NCI-H1694 treated with DMSO at 0.1 percent for 48 hours (cell line): ENCODE measurements around the gene DHX36.

ENCODE experiments used
- DNase-seq: peaks from one replicate; lab custom pipeline; 2025; lab: John Stamatoyannopoulos, UW

Gene DHX36

GRCh38 chr3:154223519-154223918, 100.8 kb downstream of the DHX36 start:
- no peak for DNase-seq
